H9 (cell line): ENCODE data around the gene EFCAB6. TPM values are rescaled to one million over a fixed set of nuclear protein-coding genes. Genes with fewer than 3 reads are reported as not detected.

Experiments used
- DNase-seq: peaks from one replicate; pipeline ENCODE4 v3.0.0-alpha.2; 2017
- H2AFZ ChIP-seq: one replicate; pipeline ENCODE4 v1.6.1; 2013; ENCODE audit warnings: mild to moderate bottlenecking, low read length, control low read depth, moderate library complexity
- H2AK5ac ChIP-seq: 2 replicates; pipeline ENCODE4 v1.6.1; 2013; ENCODE audit warnings: low read length, control low read depth, mixed read lengths; ENCODE audit not compliant: insufficient read length
- H2BK120ac ChIP-seq: one replicate; pipeline ENCODE4 v1.6.1; 2013; ENCODE audit warnings: low read depth, mild to moderate bottlenecking, low read length, control low read depth, inconsistent platforms; ENCODE audit not compliant: poor library complexity, severe bottlenecking
- H2BK12ac ChIP-seq: 2 replicates; pipeline ENCODE4 v1.6.1; 2013; ENCODE audit warnings: low read length, control low read depth, mixed read lengths, low read depth; ENCODE audit not compliant: insufficient read length
- H2BK15ac ChIP-seq: 2 replicates; pipeline ENCODE4 v1.6.1; 2013; ENCODE audit warnings: low read depth, low read length, control low read depth
- H2BK20ac ChIP-seq: one replicate; pipeline ENCODE4 v1.6.1; 2013; ENCODE audit warnings: low read depth, mild to moderate bottlenecking, low read length, control low read depth, inconsistent platforms; ENCODE audit not compliant: poor library complexity, severe bottlenecking
- H2BK5ac ChIP-seq: 2 replicates; pipeline ENCODE4 v1.6.1; 2013; ENCODE audit warnings: low read length, control low read depth, mixed read lengths; ENCODE audit not compliant: insufficient read length
- H3K14ac ChIP-seq: 2 replicates; pipeline ENCODE4 v1.6.1; 2013; ENCODE audit warnings: low read length, control low read depth; ENCODE audit not compliant: insufficient read depth
- H3K18ac ChIP-seq: 2 replicates; pipeline ENCODE4 v1.6.1; 2013; ENCODE audit warnings: low read depth, mild to moderate bottlenecking, mixed read lengths, low read length, control low read depth; ENCODE audit not compliant: insufficient read length
- H3K23ac ChIP-seq: 2 replicates; pipeline ENCODE4 v1.6.1; 2013; ENCODE audit warnings: low read length, control low read depth, mixed read lengths, low read depth; ENCODE audit not compliant: insufficient read length
- H3K23me2 ChIP-seq: 2 replicates; pipeline ENCODE4 v1.6.1; 2013; ENCODE audit warnings: low read depth, mild to moderate bottlenecking, mixed read lengths, low read length, control low read depth; ENCODE audit not compliant: insufficient read length, poor library complexity, severe bottlenecking
- H3K27ac ChIP-seq: 2 replicates; pipeline ENCODE4 v1.5.1; 2013; ENCODE audit warnings: low read length, control low read depth, mixed read lengths, low read depth; ENCODE audit not compliant: insufficient read length
- H3K27me3 ChIP-seq: 2 replicates; pipeline ENCODE4 v1.6.1; 2013; ENCODE audit warnings: low read length, control low read depth, inconsistent platforms; ENCODE audit not compliant: insufficient read depth
- H3K4ac ChIP-seq: 2 replicates; pipeline ENCODE4 v1.6.1; 2013; ENCODE audit warnings: low read depth, mild to moderate bottlenecking, control low read depth, inconsistent platforms, low read length, moderate library complexity
- H3K4me1 ChIP-seq: 2 replicates; pipeline ENCODE4 v1.6.1; 2013; ENCODE audit warnings: low read length, control low read depth, inconsistent platforms; ENCODE audit not compliant: insufficient read depth
- H3K4me2 ChIP-seq: 2 replicates; pipeline ENCODE4 v1.6.1; 2013; ENCODE audit warnings: low read length, control low read depth, mixed read lengths; ENCODE audit not compliant: insufficient read length, insufficient read depth
- H3K56ac ChIP-seq: 2 replicates; pipeline ENCODE4 v1.6.1; 2013; ENCODE audit warnings: low read depth, mild to moderate bottlenecking, mixed read lengths, low read length, control low read depth; ENCODE audit not compliant: insufficient read length
- H3K79me1 ChIP-seq: 2 replicates; pipeline ENCODE4 v1.6.1; 2013; ENCODE audit warnings: low read depth, mild to moderate bottlenecking, moderate library complexity, low read length, control low read depth, inconsistent platforms; ENCODE audit not compliant: insufficient read depth, poor library complexity, severe bottlenecking
- H3K79me2 ChIP-seq: 2 replicates; pipeline ENCODE4 v1.6.1; 2013; ENCODE audit warnings: low read length, control low read depth, inconsistent platforms; ENCODE audit not compliant: insufficient read depth
- H3K9ac ChIP-seq: 2 replicates; pipeline ENCODE4 v1.6.1; 2013; ENCODE audit warnings: low read length, control low read depth, mixed read lengths; ENCODE audit not compliant: insufficient read length; ENCODE audit errors: extremely low read depth
- H3K9me3 ChIP-seq: one replicate; pipeline ENCODE4 v1.6.1; 2013; ENCODE audit warnings: low read depth, low read length, inconsistent platforms; ENCODE audit not compliant: control insufficient read depth
- H3T11ph ChIP-seq: one replicate; pipeline ENCODE4 v1.6.1; 2013; ENCODE audit warnings: mild to moderate bottlenecking, low read length, control low read depth, inconsistent platforms
- H4K20me1 ChIP-seq: one replicate; pipeline ENCODE4 v1.6.1; 2013; ENCODE audit not compliant: control insufficient read depth, insufficient read length, insufficient read depth
- H4K5ac ChIP-seq: 2 replicates; pipeline ENCODE4 v1.6.1; 2013; ENCODE audit warnings: low read depth, mild to moderate bottlenecking, mixed read lengths, low read length, control low read depth; ENCODE audit not compliant: insufficient read length
- H4K8ac ChIP-seq: replicated peaks from 2 replicates; pipeline ENCODE4 v1.6.1; 2013; ENCODE audit warnings: low read length, control low read depth, mixed read lengths, low read depth; ENCODE audit not compliant: insufficient read length
- H4K91ac ChIP-seq: 2 replicates; pipeline ENCODE4 v1.6.1; 2013; ENCODE audit warnings: low read depth, mild to moderate bottlenecking, moderate library complexity, mixed read lengths, low read length, control low read depth; ENCODE audit not compliant: insufficient read length
- H3K27ac Mint-ChIP-seq, 3 experiments: 2 replicates in 2 of 3; 3 replicates in 1 of 3; pipeline ENCODE4 v1.8.0; 2020 to 2021; ENCODE audit warnings: mixed read lengths in 3 of 3, mild to moderate bottlenecking in 1 of 3, moderate library complexity in 1 of 3
- H3K27me3 Mint-ChIP-seq: 2 replicates; pipeline ENCODE4 v1.8.0; 2021; ENCODE audit warnings: low read depth, mild to moderate bottlenecking, moderate library complexity, mixed read lengths
- H3K36me3 Mint-ChIP-seq, 3 experiments: 2 replicates in 2 of 3; 3 replicates in 1 of 3; pipeline ENCODE4 v1.8.0; 2020 to 2021; ENCODE audit warnings: low read depth in 3 of 3, mixed read lengths in 3 of 3; ENCODE audit not compliant: insufficient read depth in 1 of 3
- H3K4me1 Mint-ChIP-seq, 2 experiments: 2 replicates each; pipeline ENCODE4 v1.8.0; 2020; ENCODE audit warnings: mixed read lengths in 2 of 2
- H3K4me3 Mint-ChIP-seq, 2 experiments: 2 replicates in 1 of 2; 3 replicates in 1 of 2; pipeline ENCODE4 v1.8.0; 2020 to 2021; ENCODE audit warnings: mild to moderate bottlenecking in 2 of 2, mixed read lengths in 2 of 2, moderate library complexity in 1 of 2
- H3K9me3 Mint-ChIP-seq, 2 experiments: 2 replicates in 1 of 2; 3 replicates in 1 of 2; pipeline ENCODE4 v1.8.0; 2020; ENCODE audit warnings: mild to moderate bottlenecking in 2 of 2, mixed read lengths in 2 of 2, moderate library complexity in 1 of 2
- CTCF ChIP-seq: fragments of 200-600 bp; sonication (generic); conservative IDR thresholded peaks from 3 replicates; pipeline ENCODE4 v1.8.0; 2021; ENCODE audit warnings: antibody characterized with exemption, mild to moderate bottlenecking
- WGBS: extraction: QIAGEN DNeasy Blood & Tissue Kit; methylation state at CpG from one replicate; pipeline ENCODE4 v1.1.7; 2013; ENCODE audit warnings: missing lambda C conversion rate, low lambda C conversion rate, mixed read lengths; ENCODE audit not compliant: insufficient read length; ENCODE audit errors: extremely low coverage; 5-methylcytosine and 5-hydroxymethylcytosine counted together
- total RNA-seq: library from RNA; stranded (reverse); gene quantifications from 2 replicates; pipeline ENCODE4 v1.2.1, GENCODE V29; 2021

The EFCAB6 gene
- total RNA-seq, 1 experiment from 2014 or later, result 0.31 TPM

- no peak overlapping the region for H4K91ac ChIP-seq
- no CpG with 5 or more reads among the region's 19 CpGs for WGBS
- no peak for TF ChIP-seq CTCF
- H3K18ac ChIP-seq, result no peak overlapping the region
- no peaks in the 10 kb centered on the region for H4K20me1 ChIP-seq
- H2BK15ac ChIP-seq, result no peak overlapping the region
- no peaks in the 10 kb centered on the region for H3K36me3 Mint-ChIP-seq
- no peak overlapping the region for H3K14ac ChIP-seq
- no peaks in the 10 kb centered on the region for H3K4me1 Mint-ChIP-seq
- no peak overlapping the region for H2AFZ ChIP-seq
- no peaks in the 10 kb centered on the region for H3K27me3 Mint-ChIP-seq
- H2BK5ac ChIP-seq, result no peak overlapping the region
- no peak overlapping the region for H3K27ac ChIP-seq
- no peak overlapping the region for H3K4ac ChIP-seq
- H3K4me1 ChIP-seq, result no peaks in the 10 kb centered on the region; the same call in 1 of the 2 replicates
- no peak overlapping the region for H2BK20ac ChIP-seq
- no peaks in the 10 kb centered on the region for H3K27me3 ChIP-seq
- no peaks in the 10 kb centered on the region for H3K9me3 ChIP-seq
- no peaks in the 10 kb centered on the region for H3K79me1 ChIP-seq
- no peak overlapping the region for H4K5ac ChIP-seq
- H3K4me3 Mint-ChIP-seq, result no peak overlapping the region
- DNase-seq, result no peak
- no peak overlapping the region for H2AK5ac ChIP-seq
- no peak overlapping the region for H2BK12ac ChIP-seq
- no peak overlapping the region for H3K23ac ChIP-seq
- no peak overlapping the region for H4K8ac ChIP-seq
- no peak overlapping the region for H3K4me2 ChIP-seq
- H2BK120ac ChIP-seq, result no peak overlapping the region
- H3K9me3 Mint-ChIP-seq, result no peaks in the 10 kb centered on the region
- no peaks in the 10 kb centered on the region for H3K23me2 ChIP-seq
- H3K79me2 ChIP-seq, result no peaks in the 10 kb centered on the region
- H3T11ph ChIP-seq, result no peak overlapping the region
- no peak overlapping the region for H3K27ac Mint-ChIP-seq
- no peak overlapping the region for H3K56ac ChIP-seq
- no peak overlapping the region for H3K9ac ChIP-seq
Measured at GRCh38 chr22:43740587-43741270, 71.4 kb downstream of the EFCAB6 start.
